Measurements from ENCODE around the gene CABP1. TPM values are rescaled to one million over a fixed set of nuclear protein-coding genes. Genes with fewer than 3 reads are reported as not detected.

CABP1 gene
- total and polyA plus RNA-seq, 9 of the 15 experiments (the other 6 are each of a cell fraction or from before 2014, with no cell fraction given): not detected

DNA sequence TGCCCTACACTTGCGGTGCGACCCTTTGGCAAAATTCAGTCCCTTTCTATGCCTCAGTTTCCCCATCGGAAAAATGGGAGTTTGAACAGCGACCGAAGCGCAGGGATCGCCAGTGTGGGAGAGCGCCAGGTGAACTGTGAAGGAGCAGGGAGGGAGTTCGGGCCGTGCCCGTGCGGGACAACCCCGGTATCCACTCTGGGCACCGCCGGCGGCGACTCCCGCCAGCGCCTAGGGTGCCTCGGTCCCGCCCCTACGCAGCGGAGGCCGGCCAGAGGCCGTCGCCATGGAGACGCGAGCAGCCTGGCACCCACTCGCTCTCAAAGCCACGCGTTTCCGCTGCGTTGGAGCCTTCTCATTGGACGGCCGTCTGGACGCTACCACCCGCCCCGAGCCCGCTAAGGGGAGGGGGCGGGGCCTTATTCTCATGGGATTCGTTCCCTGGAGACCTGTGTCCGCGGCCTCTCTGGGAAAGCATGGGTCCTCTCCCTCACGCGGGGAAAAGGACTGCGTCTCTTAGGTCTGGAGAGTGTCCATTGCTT, 45.8 kb downstream of the CABP1 start (continued):
- TF ChIP-seq TOE1 (IDR thresholded peaks at IDR 0.05; ENCODE audit: borderline replicate concordance): peak; percentile 88; the same call in 1 of the 2 replicates
- no peak for TF ChIP-seq TOE1 (CRISPR knock-in tag; IDR thresholded peaks at IDR 0.05; ENCODE audit: borderline replicate concordance, low read depth)
- TF ChIP-seq POLR2G (IDR thresholded peaks at IDR 0.05; ENCODE audit: low read depth, low read length): peak; percentile 83
- TF ChIP-seq MAX (CRISPR knock-in tag; IDR thresholded peaks at IDR 0.05): no peak; the same call in 1 of the 2 replicates
- peak in 1 of 3 experiments; percentile 56 for TF ChIP-seq YY1 (IDR thresholded peaks at IDR 0.05; ENCODE audit: borderline replicate concordance in 1 of 3, control insufficient read depth in 1 of 3, extremely low read depth in 1 of 3, insufficient read depth in 3 of 3, insufficient read length in 1 of 3, insufficient replicate concordance in 2 of 3, low read depth in 1 of 3, low read length in 2 of 3)
- TF ChIP-seq, protein P1, sequence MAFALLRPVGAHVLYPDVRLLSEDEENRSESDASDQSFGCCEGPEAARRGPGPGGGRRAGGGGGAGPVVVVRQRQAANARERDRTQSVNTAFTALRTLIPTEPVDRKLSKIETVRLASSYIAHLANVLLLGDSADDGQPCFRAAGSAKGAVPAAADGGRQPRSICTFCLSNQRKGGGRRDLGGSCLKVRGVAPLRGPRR (CRISPR knock-in tag; IDR thresholded peaks at IDR 0.05): no peak
- peak; percentile 37; the same call in 1 of the 2 replicates for TF ChIP-seq KAT7 (CRISPR knock-in tag; IDR thresholded peaks at IDR 0.05; ENCODE audit: borderline replicate concordance)
- TF ChIP-seq CHD1 (IDR thresholded peaks at IDR 0.05; ENCODE audit: low read length): peak; percentile 46
- TF ChIP-seq BRCA1 (IDR thresholded peaks at IDR 0.05): no peak
- TF ChIP-seq BRCA1 (CRISPR knock-in tag; IDR thresholded peaks at IDR 0.05): no peak
- TF ChIP-seq ZNF12 (CRISPR knock-in tag; IDR thresholded peaks at IDR 0.05): peak; percentile 15; the same call in 1 of the 2 replicates
- TF ChIP-seq, protein P2, sequence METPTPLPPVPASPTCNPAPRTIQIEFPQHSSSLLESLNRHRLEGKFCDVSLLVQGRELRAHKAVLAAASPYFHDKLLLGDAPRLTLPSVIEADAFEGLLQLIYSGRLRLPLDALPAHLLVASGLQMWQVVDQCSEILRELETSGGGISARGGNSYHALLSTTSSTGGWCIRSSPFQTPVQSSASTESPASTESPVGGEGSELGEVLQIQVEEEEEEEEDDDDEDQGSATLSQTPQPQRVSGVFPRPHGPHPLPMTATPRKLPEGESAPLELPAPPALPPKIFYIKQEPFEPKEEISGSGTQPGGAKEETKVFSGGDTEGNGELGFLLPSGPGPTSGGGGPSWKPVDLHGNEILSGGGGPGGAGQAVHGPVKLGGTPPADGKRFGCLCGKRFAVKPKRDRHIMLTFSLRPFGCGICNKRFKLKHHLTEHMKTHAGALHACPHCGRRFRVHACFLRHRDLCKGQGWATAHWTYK (CRISPR knock-in tag; IDR thresholded peaks at IDR 0.05): 0 out of 2 replicates have a peak, but pooled peaks have one; percentile 43
- TF ChIP-seq, protein P3, sequence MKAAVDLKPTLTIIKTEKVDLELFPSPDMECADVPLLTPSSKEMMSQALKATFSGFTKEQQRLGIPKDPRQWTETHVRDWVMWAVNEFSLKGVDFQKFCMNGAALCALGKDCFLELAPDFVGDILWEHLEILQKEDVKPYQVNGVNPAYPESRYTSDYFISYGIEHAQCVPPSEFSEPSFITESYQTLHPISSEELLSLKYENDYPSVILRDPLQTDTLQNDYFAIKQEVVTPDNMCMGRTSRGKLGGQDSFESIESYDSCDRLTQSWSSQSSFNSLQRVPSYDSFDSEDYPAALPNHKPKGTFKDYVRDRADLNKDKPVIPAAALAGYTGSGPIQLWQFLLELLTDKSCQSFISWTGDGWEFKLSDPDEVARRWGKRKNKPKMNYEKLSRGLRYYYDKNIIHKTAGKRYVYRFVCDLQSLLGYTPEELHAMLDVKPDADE (conservative IDR thresholded peaks at IDR 0.05; ENCODE audit: control insufficient read depth, low read depth, low read length): 0 out of 2 replicates have a peak, but pooled peaks have one; percentile 54
- TF ChIP-seq MTA3 (IDR thresholded peaks at IDR 0.05; ENCODE audit: borderline replicate concordance): peak; percentile 17; the same call in 1 of the 2 replicates
- 0 out of 2 replicates have a peak, but pooled peaks have one; percentile 48 for TF ChIP-seq ZNF431 (CRISPR knock-in tag; IDR thresholded peaks at IDR 0.05)
- TF ChIP-seq MAZ (CRISPR knock-in tag; conservative IDR thresholded peaks at IDR 0.05 in 1 of 2, IDR thresholded peaks at IDR 0.05 in 1 of 2): peak; percentile 18 to 71; a peak in 1 of 4 replicates
- no peak for TF ChIP-seq HNRNPH1 (optimal IDR thresholded peaks at IDR 0.05; ENCODE audit: low read depth, low read length)
- peak; percentile 37; the same call in 1 of the 2 replicates for TF ChIP-seq SMARCE1 (IDR thresholded peaks at IDR 0.05)
- peak; percentile 53; the same call in 1 of the 2 replicates for TF ChIP-seq DPF2 (IDR thresholded peaks at IDR 0.05)
- TF ChIP-seq BCL6 (CRISPR knock-in tag; IDR thresholded peaks at IDR 0.05): no peak
- peak; percentile 62 for TF ChIP-seq CCNT2 (IDR thresholded peaks at IDR 0.05; ENCODE audit: borderline replicate concordance, extremely low read depth, insufficient read length, low read depth, low read length)
- TF ChIP-seq NRF1 (conservative IDR thresholded peaks at IDR 0.05 in 1 of 2, IDR thresholded peaks at IDR 0.05 in 1 of 2): peak; percentile 63 to 64; a peak in 2 of 4 replicates
- TF ChIP-seq ATF7 (IDR thresholded peaks at IDR 0.05): peak; percentile 99
- peak in 1 of 2 experiments; percentile 74; a peak in 2 of 4 replicates for TF ChIP-seq CSDE1 (IDR thresholded peaks at IDR 0.05)
- peak; percentile 97 for TF ChIP-seq RFX1 (IDR thresholded peaks at IDR 0.05)
- 0 out of 2 replicates have a peak, but pooled peaks have one; percentile 6 for TF ChIP-seq ZSCAN32 (CRISPR knock-in tag; IDR thresholded peaks at IDR 0.05)
